ENCODE data around the gene IDH3G.

IDH3G gene

GRCh38 chrX:153772316-153773217, 21.6 kb downstream of the IDH3G start:
- DNase-seq: no peak

DNA sequence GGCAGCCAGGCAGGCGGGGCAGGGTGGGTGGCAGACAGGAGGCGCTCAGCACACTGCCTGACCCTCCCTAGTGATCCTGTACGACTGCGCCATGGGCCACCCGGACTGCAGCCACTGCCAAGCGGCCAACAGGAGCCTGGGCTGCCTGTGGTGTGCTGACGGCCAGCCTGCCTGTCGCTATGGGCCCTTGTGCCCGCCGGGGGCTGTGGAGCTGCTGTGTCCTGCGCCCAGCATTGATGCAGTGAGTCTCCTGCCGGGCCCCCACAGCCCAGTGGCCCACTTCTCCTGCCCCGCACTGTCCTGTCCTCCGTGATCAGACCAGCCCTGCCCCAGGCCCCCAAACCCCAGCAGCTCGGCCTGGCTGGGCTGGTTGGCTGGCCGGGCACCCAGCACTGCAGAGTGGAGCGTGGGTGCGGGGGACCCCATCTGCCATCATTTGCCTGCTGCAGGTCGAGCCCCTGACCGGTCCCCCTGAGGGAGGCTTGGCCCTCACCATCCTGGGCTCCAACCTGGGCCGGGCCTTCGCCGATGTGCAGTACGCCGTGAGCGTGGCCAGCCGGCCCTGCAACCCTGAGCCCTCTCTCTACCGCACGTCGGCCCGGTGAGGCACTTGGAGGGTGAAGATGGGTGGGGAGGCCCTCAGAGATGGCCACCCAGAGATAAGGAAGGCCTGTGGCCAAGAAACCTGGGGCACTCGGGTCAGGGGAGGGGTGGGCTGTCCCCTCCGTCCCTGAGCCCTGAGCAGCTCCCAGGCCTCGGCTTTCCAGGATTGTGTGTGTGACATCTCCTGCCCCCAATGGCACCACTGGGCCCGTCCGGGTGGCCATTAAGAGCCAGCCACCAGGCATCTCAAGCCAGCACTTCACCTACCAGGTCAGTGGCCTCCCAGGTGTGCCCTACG, 22.5 kb downstream of the IDH3G start:
- DNase-seq: no peak

DNA sequence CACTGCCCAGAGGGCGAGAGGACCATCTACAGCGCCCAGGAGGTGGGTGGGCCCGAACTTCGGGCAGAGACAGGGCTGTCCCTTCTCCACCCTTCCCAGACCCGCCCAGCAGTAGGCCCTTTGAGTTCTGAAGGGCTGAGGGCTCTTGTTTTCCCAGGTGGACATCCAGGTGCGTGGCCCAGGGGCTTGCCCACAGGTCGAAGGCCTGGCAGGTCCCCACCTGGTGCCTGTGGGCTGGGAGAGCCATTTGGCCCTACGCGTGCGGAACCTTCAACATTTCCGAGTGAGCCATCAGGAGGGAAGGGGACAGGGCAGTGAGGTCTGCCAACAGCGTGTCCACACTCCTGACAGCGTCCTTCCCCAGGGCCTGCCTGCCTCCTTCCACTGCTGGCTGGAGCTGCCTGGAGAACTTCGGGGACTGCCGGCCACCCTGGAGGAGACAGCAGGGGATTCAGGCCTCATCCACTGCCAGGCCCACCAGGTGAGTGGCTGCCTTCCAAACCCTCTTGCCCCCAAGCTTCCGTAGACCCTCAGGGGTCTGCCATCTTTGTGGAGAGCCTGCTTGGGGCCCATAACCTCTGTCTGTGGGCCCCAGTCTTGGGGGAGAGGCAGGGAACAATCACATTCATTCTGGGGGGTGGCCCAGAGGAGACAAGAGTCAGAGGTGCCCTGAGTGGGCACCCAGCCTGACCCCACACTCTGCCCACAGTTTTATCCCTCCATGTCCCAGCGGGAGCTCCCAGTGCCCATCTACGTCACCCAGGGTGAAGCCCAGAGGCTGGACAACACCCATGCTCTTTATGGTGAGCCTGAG, 23.4 kb downstream of the IDH3G start:
- no peak for DNase-seq

- no peak for DNase-seq
These were observed 24.1 kb downstream of the IDH3G start for GRCh38 chrX:153769865-153770600.

DNA sequence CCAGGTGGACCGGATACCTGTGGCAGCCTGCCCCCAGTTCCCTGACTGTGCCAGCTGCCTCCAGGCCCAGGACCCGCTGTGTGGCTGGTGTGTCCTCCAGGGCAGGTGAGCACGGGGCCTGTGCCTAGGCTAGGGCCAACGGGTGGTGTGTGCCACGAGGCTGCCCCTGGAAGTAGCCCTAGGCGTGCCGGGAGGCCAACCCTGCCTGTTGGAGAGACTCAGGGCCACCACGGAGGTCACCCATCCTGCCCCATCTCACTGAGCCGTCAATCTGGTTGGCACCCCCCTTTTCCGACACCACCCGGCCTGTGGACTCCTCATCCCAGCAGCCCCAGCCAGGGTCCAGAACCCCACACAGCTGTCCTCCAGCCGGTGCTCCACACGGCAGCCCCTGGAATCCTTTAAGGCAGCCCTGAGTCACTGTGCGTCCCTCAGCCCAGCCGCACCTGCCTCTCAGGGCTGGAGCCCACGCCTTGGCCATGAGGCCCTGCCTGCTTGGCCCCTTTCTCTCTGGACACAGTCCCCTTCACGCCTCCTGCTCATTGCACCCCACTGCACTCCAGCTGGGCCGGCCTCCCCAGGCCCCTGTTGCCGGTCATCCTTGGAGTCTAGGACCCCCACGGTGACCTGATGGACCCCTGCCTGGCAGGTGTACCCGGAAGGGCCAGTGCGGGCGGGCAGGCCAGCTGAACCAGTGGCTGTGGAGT, 24.9 kb downstream of the IDH3G start:
- no peak for DNase-seq

DNA sequence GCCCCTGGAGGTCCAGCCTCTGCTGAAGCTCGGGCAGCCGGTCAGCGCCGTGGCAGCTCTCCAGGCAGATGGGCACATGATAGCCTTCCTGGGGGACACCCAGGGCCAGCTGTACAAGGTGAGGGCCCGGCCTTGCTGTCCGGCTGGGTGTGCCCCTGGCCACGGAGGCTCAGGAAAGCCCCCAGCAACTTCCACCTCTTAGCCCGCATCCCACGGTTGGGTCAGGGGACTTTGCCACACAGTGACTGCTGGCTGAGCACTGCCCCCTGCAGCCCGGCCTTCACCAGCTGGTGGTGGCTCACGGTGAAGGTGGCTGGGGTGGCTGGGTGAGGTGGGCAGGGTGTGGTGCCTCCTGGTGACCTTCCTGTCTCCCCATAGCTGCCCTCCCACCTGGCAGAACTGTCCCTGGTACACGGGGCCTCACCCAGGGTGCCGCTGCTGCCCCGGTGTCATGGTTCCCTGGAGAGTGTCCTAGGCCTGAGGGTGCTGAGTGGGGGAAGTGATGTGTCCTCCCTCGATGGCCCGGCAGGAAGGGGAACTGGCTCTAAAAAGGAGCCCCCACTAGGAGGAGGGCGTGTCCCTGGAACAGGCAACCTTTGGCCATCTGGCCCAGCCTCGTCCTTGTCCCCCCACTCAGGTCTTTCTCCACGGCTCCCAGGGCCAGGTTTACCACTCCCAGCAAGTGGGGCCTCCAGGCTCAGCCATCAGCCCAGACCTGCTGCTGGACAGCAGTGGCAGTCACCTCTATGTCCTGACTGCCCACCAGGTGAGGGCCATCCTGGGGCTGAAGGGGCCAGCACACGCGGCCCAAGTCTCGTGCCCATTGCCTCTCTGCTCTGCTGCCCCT, 25.6 kb downstream of the IDH3G start:
- DNase-seq: no peak

GRCh38 chrX:153767674-153768055, 26.5 kb downstream of the IDH3G start:
- DNase-seq: no peak

- DNase-seq: no peak
These were observed 27.1 kb downstream of the IDH3G start for GRCh38 chrX:153766871-153767673.

DNA sequence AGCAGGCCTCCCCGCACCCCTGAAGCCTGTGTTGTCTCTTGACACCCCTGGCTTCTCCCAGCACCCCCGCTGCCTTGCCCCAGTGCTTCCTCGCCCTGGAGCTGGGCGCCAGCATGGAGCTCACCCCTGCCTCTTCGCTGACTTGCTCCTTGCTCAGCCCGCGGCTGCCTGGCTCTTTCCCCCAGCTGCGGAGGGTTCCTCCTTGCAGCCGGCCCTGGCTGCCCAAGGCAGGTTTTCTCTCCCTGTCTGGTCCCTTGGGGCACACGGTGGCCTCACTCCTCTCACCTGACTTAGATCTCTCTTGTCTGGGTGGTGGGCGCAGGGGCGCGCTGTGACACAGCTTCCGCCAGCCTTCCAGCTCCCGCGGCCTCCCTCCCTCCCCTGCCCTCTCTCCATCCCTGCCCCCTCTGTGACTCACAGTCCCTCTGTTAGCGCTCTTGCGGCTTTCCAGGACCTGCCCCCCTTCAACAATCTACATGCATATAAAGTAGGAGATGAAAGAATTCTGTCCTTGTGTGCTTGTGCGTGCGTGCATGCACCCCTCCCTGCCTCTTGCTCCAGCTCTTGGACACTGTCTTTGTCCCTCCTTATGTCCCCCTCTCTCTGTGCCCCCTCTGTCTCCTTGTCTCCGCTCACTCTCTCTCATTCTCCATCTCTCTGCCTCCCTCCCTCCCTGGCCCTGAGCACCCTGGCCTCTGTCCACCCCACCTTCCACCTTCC, 27.9 kb downstream of the IDH3G start:
- DNase-seq: peak in 1 of 2 donors; percentile 15

- no peak for DNase-seq
These were observed 28.8 kb downstream of the IDH3G start for GRCh38 chrX:153765138-153766079.

- DNase-seq: no peak
These were observed 29.4 kb downstream of the IDH3G start for GRCh38 chrX:153764786-153765137.

- peak; percentile 61 to 67 for DNase-seq
These were observed 30.0 kb downstream of the IDH3G start, which contains the start of gene PLXNB3 for GRCh38 chrX:153763989-153764755. PLXNB3 (plus strand) TSS chrX:153764249; CDS start chrX:153765536, 1,287 bp downstream.

DNA sequence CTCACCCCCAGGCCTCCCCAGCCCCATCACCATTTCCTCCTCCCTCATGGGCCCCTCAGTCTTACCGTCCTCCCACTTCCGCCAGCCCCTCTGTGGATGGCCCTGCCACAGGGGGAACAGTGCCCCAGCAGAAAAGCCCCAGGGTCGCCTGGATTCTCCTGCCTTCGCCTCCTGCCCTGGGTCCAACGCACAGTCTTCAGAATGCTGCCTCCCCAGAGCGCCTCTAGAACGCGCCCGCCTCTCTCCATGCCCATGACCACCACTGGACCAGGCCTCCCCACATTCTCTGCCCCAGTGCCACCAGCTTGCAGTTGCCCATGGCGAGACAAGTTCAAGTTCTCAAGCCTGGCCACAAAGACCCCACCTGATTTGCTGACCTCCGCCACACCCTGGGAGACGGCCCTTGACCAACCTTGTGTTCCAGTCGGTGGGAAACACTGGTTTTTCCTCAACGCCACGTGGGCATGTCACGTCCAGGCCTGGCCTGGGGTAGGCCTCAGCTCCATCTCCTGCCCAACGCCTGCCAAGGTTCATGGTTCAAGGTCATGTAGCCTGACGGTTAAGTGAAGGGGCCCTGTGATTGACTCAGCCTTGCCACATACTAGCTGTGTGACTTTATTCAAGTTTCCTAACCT, 30.8 kb downstream of the IDH3G start:
- no peak for DNase-seq

DNA sequence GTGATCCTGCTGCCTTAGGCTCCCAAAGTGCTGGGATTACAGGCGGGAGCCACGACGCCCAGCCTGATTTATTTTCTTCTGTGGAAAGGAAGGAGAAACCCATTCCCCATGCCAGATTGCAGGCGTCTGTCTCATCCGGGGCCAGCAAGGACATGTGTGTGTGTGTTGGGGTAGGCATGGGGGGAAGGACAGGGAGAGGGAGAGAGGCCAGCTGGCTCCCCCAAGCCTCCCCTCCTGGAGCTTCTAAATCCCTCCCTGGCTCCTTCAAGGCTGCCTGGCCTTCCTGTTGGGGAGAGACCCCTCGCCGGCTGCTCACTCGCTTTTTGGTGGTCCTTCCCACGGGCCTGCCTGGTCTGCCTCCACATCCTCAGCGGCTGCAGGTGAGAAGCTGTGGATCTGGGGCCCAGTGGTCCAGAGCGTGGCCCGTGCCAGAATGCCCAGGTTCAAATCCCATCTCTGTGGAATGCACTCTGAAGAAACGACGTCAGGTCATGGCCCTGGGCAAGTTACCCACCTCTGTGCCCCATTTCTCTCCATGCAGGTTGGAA, 31.5 kb downstream of the IDH3G start:
- DNase-seq: no peak

DNA sequence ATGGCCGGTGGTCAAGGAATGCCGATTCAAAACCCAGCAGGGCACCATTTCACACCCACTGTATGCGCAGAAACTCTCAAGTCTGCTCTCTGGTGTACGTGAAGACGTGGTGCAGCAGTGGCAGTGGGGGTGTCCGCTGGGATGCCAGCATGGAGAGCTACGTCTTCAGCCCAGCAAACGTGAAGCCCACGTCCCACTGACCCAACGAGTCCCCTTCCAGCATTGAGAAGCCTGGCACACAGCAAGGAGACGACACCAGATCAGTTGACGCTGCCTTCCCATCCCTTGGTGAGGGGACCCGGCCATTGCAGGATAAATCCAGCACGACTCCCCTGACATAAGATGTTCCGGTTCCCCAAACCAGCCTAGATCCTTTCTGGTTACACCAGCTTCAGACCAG, 32.3 kb downstream of the IDH3G start:
- no peak for DNase-seq

GRCh38 chrX:153755136-153755535, 39.0 kb downstream of the IDH3G start:
- no peak for DNase-seq
